Endothelial cell of umbilical vein (primary cell): ENCODE data around the gene GRM7. TPM values are rescaled to one million over a fixed set of nuclear protein-coding genes. Genes with fewer than 3 reads are reported as not detected.
A peak's percentile ranks its signal among the peaks of the same experiment; 100 is the strongest.

Experiments
- BruUV-seq: library from RNA; stranded (reverse); fragments of 400-500 nt; replicated peaks from 2 replicates; lab custom pipeline; 2021; lab: Mats Ljungman, UMichigan
- CTCF ChIA-PET: fragments of 300-600, 350-600 bp; sonication (Branson Sonifier 250); formaldehyde crosslinking; loops from one replicate; lab custom pipeline; 2021; ENCODE audit warnings: antibody characterized with exemption, inconsistent platforms; lab: Charles Lee
- POLR2A ChIA-PET: fragments of 300-600, 350-600 bp; sonication (Branson Sonifier 250); formaldehyde crosslinking; loops from one replicate; lab custom pipeline; 2021; ENCODE audit warnings: antibody characterized with exemption, inconsistent platforms; lab: Charles Lee
- DNase-seq: peaks from one replicate; pipeline ENCODE4 v3.0.0-alpha.2; 2011; ENCODE audit warnings: low read depth, low spot score
- FAIRE-seq: peaks from 2 replicates; lab custom pipeline; 2011; peaks lifted over from hg19 to GRCh38; lab: Jason Lieb, UNC
- H2AFZ ChIP-seq: 2 replicates; pipeline ENCODE4 v1.6.0; 2012; ENCODE audit warnings: low read depth, low read length, control low read depth, inconsistent platforms
- H3K27ac ChIP-seq: 2 replicates; pipeline ENCODE4 v1.5.1; 2011; ENCODE audit warnings: low read depth, mild to moderate bottlenecking, control low read depth, low read length, moderate library complexity; ENCODE audit not compliant: insufficient read depth
- H3K27me3 ChIP-seq, 2 experiments: 2 replicates each; pipeline versions ENCODE4 v1.6.0 to v1.6.1; 2011; ENCODE audit warnings: low read length in 2 of 2, mixed read lengths in 1 of 2; ENCODE audit not compliant: control insufficient read depth in 2 of 2, insufficient read depth in 2 of 2
- H3K36me3 ChIP-seq, 2 experiments: 2 replicates in 1 of 2; 3 replicates in 1 of 2; pipeline ENCODE4 v1.5.1; 2011; ENCODE audit warnings: low read length in 2 of 2, mild to moderate bottlenecking in 1 of 2, moderate library complexity in 1 of 2; ENCODE audit not compliant: control insufficient read depth in 2 of 2, insufficient read depth in 2 of 2; ENCODE audit errors: extremely low read depth in 1 of 2
- H3K4me1 ChIP-seq: 3 replicates; pipeline ENCODE4 v1.5.1; 2011; ENCODE audit warnings: mild to moderate bottlenecking, low read length; ENCODE audit not compliant: control insufficient read depth, insufficient read depth; ENCODE audit errors: extremely low read depth
- H3K4me2 ChIP-seq: 2 replicates; pipeline ENCODE4 v1.6.1; 2011; ENCODE audit warnings: low read length, control low read depth, mixed read lengths; ENCODE audit not compliant: insufficient read depth
- H3K4me3 ChIP-seq, 3 experiments: fragments of 200-600 bp in 1 of 3; sonication (generic), shearing (Covaris generic) in 1 of 3; replicated peaks in 1 of 3; 2 replicates each; pipeline ENCODE4 v1.5.1; 2011 to 2016; ENCODE audit warnings: control low read depth in 3 of 3, low read length in 3 of 3, mild to moderate bottlenecking in 2 of 3, inconsistent platforms in 1 of 3, low read depth in 1 of 3, moderate library complexity in 1 of 3; ENCODE audit not compliant: insufficient read depth in 1 of 3
- H3K79me2 ChIP-seq: 2 replicates; pipeline ENCODE4 v1.6.0; 2012; ENCODE audit warnings: low read length, inconsistent platforms; ENCODE audit not compliant: control insufficient read depth, insufficient read depth
- H3K9ac ChIP-seq: replicated peaks from 2 replicates; pipeline ENCODE3; 2011; ENCODE audit warnings: low read length, control low read depth; ENCODE audit not compliant: insufficient read depth; ENCODE audit errors: extremely low read depth
- H3K9me1 ChIP-seq: replicated peaks from 3 replicates; pipeline ENCODE4 v1.6.0; 2011; ENCODE audit warnings: mild to moderate bottlenecking, low read length; ENCODE audit not compliant: control insufficient read depth, insufficient read depth; ENCODE audit errors: extremely low read depth
- H3K9me3 ChIP-seq: replicated peaks from 2 replicates; pipeline ENCODE4 v1.5.1; 2012; ENCODE audit warnings: low read length, inconsistent platforms; ENCODE audit not compliant: control insufficient read depth, insufficient read depth
- H4K20me1 ChIP-seq: replicated peaks from 2 replicates; pipeline ENCODE3; 2011; ENCODE audit warnings: mild to moderate bottlenecking, low read length; ENCODE audit not compliant: control insufficient read depth, insufficient read depth; ENCODE audit errors: extremely low read depth
- EZH2 ChIP-seq: IDR thresholded peaks from 2 replicates; pipeline ENCODE4 v1.6.1; 2012; ENCODE audit warnings: borderline replicate concordance, low read depth, mild to moderate bottlenecking, moderate library complexity, low read length, inconsistent platforms; ENCODE audit not compliant: severe bottlenecking
- FOS ChIP-seq: IDR thresholded peaks from 2 replicates; pipeline ENCODE4 v1.6.1; 2011; ENCODE audit warnings: mild to moderate bottlenecking, low read length, moderate library complexity, borderline replicate concordance; ENCODE audit not compliant: insufficient read depth
- GATA2 ChIP-seq: IDR thresholded peaks from 2 replicates; pipeline ENCODE4 v1.7.0; 2011; ENCODE audit warnings: low read depth, mild to moderate bottlenecking, moderate library complexity, mixed read lengths, low read length; ENCODE audit not compliant: insufficient read length, insufficient read depth
- JUN ChIP-seq: IDR thresholded peaks from 2 replicates; pipeline ENCODE4 v1.6.1; 2011; ENCODE audit warnings: borderline replicate concordance, low read depth; ENCODE audit not compliant: insufficient read length, insufficient read depth
- MYC ChIP-seq: IDR thresholded peaks from one replicate; pipeline ENCODE4 v1.6.1; 2011; ENCODE audit warnings: mild to moderate bottlenecking, low read depth, low read length
- POLR2A ChIP-seq: IDR thresholded peaks from 2 replicates; pipeline ENCODE4 v1.6.1; 2012; ENCODE audit warnings: low read depth, mild to moderate bottlenecking, control low read depth, low read length
- POLR2AphosphoS5 ChIP-seq: IDR thresholded peaks from 2 replicates; pipeline ENCODE4 v1.6.1; 2012; ENCODE audit warnings: low read depth, mild to moderate bottlenecking, control low read depth, low read length, moderate library complexity; ENCODE audit not compliant: insufficient read depth
- dilution Hi-C: fragments of 300-500 bp; cut with MboI; formaldehyde crosslinking; loops from one replicate; pipeline ENCODE4 v1.15.0; 2019; ENCODE audit warnings: low sequenced_read_pairs; ENCODE audit not compliant: extremely low pct_ligation_motif_present
- intact Hi-C: fragments of 100-400 bp; cut with micrococcal nuclease; formaldehyde crosslinking; loops from one replicate; pipeline ENCODE4 v1.10.0; 2022
- polyA plus RNA-seq, 4 experiments: library from polyadenylated mRNA; depleted of rRNA in 3 of 4; stranded (reverse) in 3 of 4; unstranded in 1 of 4; fragments of >200 nt; gene quantifications; 2 replicates each; pipeline versions ENCODE4 v1.2.1 to v1.2.3, GENCODE V29; 2011 to 2012; ENCODE audit warnings: missing spikeins in 1 of 4
- total RNA-seq: library from RNA; stranded (reverse); gene quantifications from 2 replicates; pipeline ENCODE4 v1.2.3, GENCODE V29; 2021
- TF ChIP-seq, protein P1 (sequence below), 2 donors: IDR thresholded peaks; 1 replicate in 1 of 2; 2 replicates in 1 of 2; pipeline ENCODE4 v1.5.1; 2011; ENCODE audit warnings: low read length in 2 of 2, mild to moderate bottlenecking in 2 of 2, moderate library complexity in 2 of 2, control low read depth in 1 of 2, inconsistent platforms in 1 of 2, low read depth in 1 of 2; ENCODE audit not compliant: insufficient read depth in 1 of 2; ENCODE audit errors: extremely low read depth in 1 of 2
- TF ChIP-seq, protein P2 (sequence below): IDR thresholded peaks from 2 replicates; pipeline ENCODE4 v1.6.1; 2011; ENCODE audit not compliant: insufficient read depth, insufficient read length

Gene GRM7
- total and polyA plus RNA-seq, 2 donors (not counting 3 experiments of a cell fraction or from before 2014, with no cell fraction given): 0.12 TPM; not detected in 1

DNA sequence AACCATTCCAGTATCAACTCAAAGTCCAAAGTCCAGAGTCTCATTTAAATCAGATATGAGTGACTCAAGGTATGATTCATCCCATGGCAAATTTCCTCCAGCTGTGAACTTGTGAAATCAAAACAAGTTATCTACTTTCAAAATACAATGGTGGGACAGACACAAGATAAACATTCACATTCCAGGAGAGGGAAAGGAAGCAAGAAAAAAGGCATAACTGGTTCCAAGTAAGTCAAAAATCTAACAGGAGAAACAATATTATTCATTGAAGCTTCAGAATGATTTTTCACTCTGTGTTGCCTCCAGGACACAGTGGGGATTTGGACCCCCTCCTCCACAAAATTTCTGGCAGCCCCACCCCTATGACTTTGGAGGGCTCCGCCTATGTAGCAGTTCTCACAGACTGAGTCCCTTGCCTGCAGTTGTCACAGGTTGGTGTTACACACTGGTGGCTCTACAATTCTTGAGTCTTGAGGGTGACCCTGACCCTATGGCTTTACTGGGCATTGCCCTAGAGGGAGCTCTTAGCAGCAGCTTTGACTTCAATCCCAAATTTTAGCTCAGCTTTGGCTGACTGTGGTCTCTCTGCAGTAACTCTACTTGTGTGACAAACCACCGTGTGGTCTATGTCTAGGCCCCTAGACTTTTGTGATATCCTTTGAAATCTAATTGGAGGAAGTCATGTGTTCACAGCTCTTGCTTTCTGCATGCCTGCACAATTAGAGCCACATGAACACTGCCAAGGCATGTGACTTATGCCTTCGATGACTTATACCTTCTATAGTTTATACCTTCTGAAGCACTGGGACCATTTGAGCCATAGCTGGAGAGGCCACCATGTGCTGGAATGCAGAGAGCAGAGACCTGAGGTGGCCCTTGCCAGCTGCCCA is 644.2 kb downstream of the GRM7 start:
- peak overlapping the region; percentile 98 for H3K27ac ChIP-seq
- dilution Hi-C loops (no loop called here), intact Hi-C loops (loop anchor here (1.0 to 2.0 kb wide), 14 partner anchors 41 to 1056 kb away; no protein-coding TSS in a partner anchor)
- no peaks in the 10 kb centered on the region for H3K27me3 ChIP-seq
- peak; percentile 87 for TF ChIP-seq POLR2AphosphoS5
- TF ChIP-seq EZH2: no peak
- TF ChIP-seq FOS: peak; percentile 98
- TF ChIP-seq GATA2: peak; percentile 98
- peak; percentile 99 for TF ChIP-seq JUN
- TF ChIP-seq MYC: no peak
- TF ChIP-seq POLR2A: no peak
- TF ChIP-seq, protein P1, sequence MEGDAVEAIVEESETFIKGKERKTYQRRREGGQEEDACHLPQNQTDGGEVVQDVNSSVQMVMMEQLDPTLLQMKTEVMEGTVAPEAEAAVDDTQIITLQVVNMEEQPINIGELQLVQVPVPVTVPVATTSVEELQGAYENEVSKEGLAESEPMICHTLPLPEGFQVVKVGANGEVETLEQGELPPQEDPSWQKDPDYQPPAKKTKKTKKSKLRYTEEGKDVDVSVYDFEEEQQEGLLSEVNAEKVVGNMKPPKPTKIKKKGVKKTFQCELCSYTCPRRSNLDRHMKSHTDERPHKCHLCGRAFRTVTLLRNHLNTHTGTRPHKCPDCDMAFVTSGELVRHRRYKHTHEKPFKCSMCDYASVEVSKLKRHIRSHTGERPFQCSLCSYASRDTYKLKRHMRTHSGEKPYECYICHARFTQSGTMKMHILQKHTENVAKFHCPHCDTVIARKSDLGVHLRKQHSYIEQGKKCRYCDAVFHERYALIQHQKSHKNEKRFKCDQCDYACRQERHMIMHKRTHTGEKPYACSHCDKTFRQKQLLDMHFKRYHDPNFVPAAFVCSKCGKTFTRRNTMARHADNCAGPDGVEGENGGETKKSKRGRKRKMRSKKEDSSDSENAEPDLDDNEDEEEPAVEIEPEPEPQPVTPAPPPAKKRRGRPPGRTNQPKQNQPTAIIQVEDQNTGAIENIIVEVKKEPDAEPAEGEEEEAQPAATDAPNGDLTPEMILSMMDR (IDR thresholded peaks at IDR 0.05; ENCODE audit: extremely low read depth in 1 of 2, insufficient read depth in 1 of 2, low read depth in 1 of 2, low read length in 2 of 2): peak in 1 of 2 donors; percentile 29
- TF ChIP-seq, protein P2, sequence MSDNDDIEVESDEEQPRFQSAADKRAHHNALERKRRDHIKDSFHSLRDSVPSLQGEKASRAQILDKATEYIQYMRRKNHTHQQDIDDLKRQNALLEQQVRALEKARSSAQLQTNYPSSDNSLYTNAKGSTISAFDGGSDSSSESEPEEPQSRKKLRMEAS: no peak
- ChIA-PET CTCF (interaction anchor here (0.9 to 2.4 kb wide), 17 partner anchors 13 to 735 kb away, joined by 3 to 13 read pairs (median 5); no protein-coding TSS in a partner anchor), POLR2A (interaction anchor here (1.3 kb wide), 1 partner anchor 178 kb away, joined by 4 read pairs; no protein-coding TSS in a partner anchor)
- no peaks in the 10 kb centered on the region for H3K36me3 ChIP-seq
- peak overlapping the region; percentile 23 for H3K4me2 ChIP-seq
- no peaks in the 10 kb centered on the region for H4K20me1 ChIP-seq
- H3K9ac ChIP-seq: peak overlapping the region; percentile 69
- no peaks in the 10 kb centered on the region for H3K79me2 ChIP-seq
- DNase-seq: peak; percentile 99
- BruUV-seq: TSS peak; percentile 90
- no peaks in the 10 kb centered on the region for H3K9me1 ChIP-seq
- no peaks in the 10 kb centered on the region for H3K9me3 ChIP-seq
- peak; percentile 89 for FAIRE-seq
- H2AFZ ChIP-seq: no peak overlapping the region
- H3K4me3 ChIP-seq: no peak overlapping the region
- H3K4me1 ChIP-seq: peaks cover 34% of the 10 kb centered on the region
